Neural progenitor cell (in vitro differentiated cells): ENCODE results near the gene KRT80. TPM values are rescaled to one million over a fixed set of nuclear protein-coding genes. Genes with fewer than 3 reads are reported as not detected.

ENCODE experiments used
- DNase-seq: peaks from one replicate; pipeline ENCODE4 v3.0.0-alpha.2; 2016; ENCODE audit warnings: low spot score
- H2AFZ ChIP-seq: fragments of 200-600 bp; sonication (generic); replicated peaks from 2 replicates; pipeline ENCODE4 v1.6.1; 2016; ENCODE audit warnings: antibody characterized with exemption
- H3F3A ChIP-seq: fragments of 200-600 bp; sonication (generic); 2 replicates; pipeline ENCODE4 v1.6.1; 2016; ENCODE audit warnings: antibody characterized with exemption, low read depth
- H3K27ac ChIP-seq: fragments of 200-600 bp; sonication (generic); 2 replicates; pipeline ENCODE4 v1.5.1; 2016; ENCODE audit warnings: mild to moderate bottlenecking
- H3K27me3 ChIP-seq: fragments of 200-600 bp; sonication (generic); 2 replicates; pipeline ENCODE4 v1.6.1; 2016; ENCODE audit warnings: mild to moderate bottlenecking, moderate library complexity
- H3K36me3 ChIP-seq: fragments of 200-600 bp; sonication (generic); 2 replicates; pipeline ENCODE4 v1.5.1; 2016
- H3K4me1 ChIP-seq: fragments of 200-600 bp; sonication (generic); 2 replicates; pipeline ENCODE4 v1.6.1; 2016; ENCODE audit warnings: mixed run types
- H3K4me2 ChIP-seq: fragments of 200-600 bp; sonication (generic); 2 replicates; pipeline ENCODE4 v1.6.1; 2016
- H3K4me3 ChIP-seq: fragments of 200-600 bp; sonication (generic); 2 replicates; pipeline ENCODE4 v1.5.1; 2016
- H3K79me2 ChIP-seq: fragments of 200-600 bp; sonication (generic); 2 replicates; pipeline ENCODE4 v1.6.1; 2016; ENCODE audit warnings: low read depth
- H3K9ac ChIP-seq: fragments of 200-600 bp; sonication (generic); 2 replicates; pipeline ENCODE4 v1.6.1; 2016
- H3K9me3 ChIP-seq: fragments of 200-600 bp; sonication (generic); 2 replicates; pipeline ENCODE4 v1.5.1; 2016; ENCODE audit warnings: low read depth
- H4K20me1 ChIP-seq: fragments of 200-600 bp; sonication (generic); 2 replicates; pipeline ENCODE4 v1.6.1; 2016; ENCODE audit warnings: low read depth
- H3K27ac Mint-ChIP-seq: 3 replicates; pipeline ENCODE4 v1.8.0; 2021; ENCODE audit warnings: mixed read lengths
- H3K27me3 Mint-ChIP-seq: 2 replicates; pipeline ENCODE4 v1.8.0; 2022; ENCODE audit warnings: low read depth, mild to moderate bottlenecking, inconsistent platforms, moderate library complexity, mixed read lengths; ENCODE audit not compliant: insufficient read depth
- H3K36me3 Mint-ChIP-seq: 3 replicates; pipeline ENCODE4 v1.8.0; 2021; ENCODE audit warnings: mixed read lengths
- H3K4me1 Mint-ChIP-seq: 3 replicates; pipeline ENCODE4 v1.8.0; 2021; ENCODE audit warnings: mixed read lengths
- H3K4me3 Mint-ChIP-seq: 3 replicates; pipeline ENCODE4 v1.8.0; 2021; ENCODE audit warnings: mild to moderate bottlenecking, moderate library complexity, mixed read lengths
- H3K9me3 Mint-ChIP-seq: 3 replicates; pipeline ENCODE4 v1.8.0; 2020; ENCODE audit warnings: mixed read lengths
- CTCF ChIP-seq: fragments of 200-600 bp; sonication (generic); IDR thresholded peaks from 2 replicates; pipeline ENCODE4 v1.5.1; 2017; ENCODE audit warnings: antibody characterized with exemption, mild to moderate bottlenecking
- EZH2 ChIP-seq: fragments of 200-600 bp; sonication (generic); IDR thresholded peaks from 2 replicates; pipeline ENCODE4 v1.6.1; 2017; ENCODE audit warnings: antibody characterized with exemption, mild to moderate bottlenecking, moderate library complexity
- EZH2phosphoT487 ChIP-seq: fragments of 200-600 bp; sonication (generic); IDR thresholded peaks from 2 replicates; pipeline ENCODE4 v1.6.1; 2017; ENCODE audit warnings: antibody characterized with exemption
- total RNA-seq: library from RNA; depleted of rRNA; stranded (reverse); fragments of >200 nt; gene quantifications from 2 replicates; pipeline ENCODE4 v1.2.3, GENCODE V29; 2015; ENCODE audit warnings: low replicate concordance

The KRT80 gene
- total RNA-seq, 1 donor from 2014 or later = not detected

- Histone ChIP-seq H3K4me3 (no peak overlapping the region), H3K9ac (no peak overlapping the region), H3K27ac (no peak overlapping the region), H3K4me2 (no peak overlapping the region), H2AFZ (no peak overlapping the region), H3K9me3 (no peaks in the 10 kb centered on the region), H3K4me1 (peaks cover 12% of the 10 kb centered on the region), H4K20me1 (no peaks in the 10 kb centered on the region), H3K79me2 (no peaks in the 10 kb centered on the region), H3K36me3 (no peaks in the 10 kb centered on the region), H3F3A (peaks cover 6% of the 10 kb centered on the region), H3K27me3 (peaks cover 54% of the 10 kb centered on the region)
- TF ChIP-seq EZH2 (no peak), CTCF (no peak), EZH2phosphoT487 (no peak)
- peaks cover 32% of the 10 kb centered on the region for H3K27me3 Mint-ChIP-seq
- H3K9me3 Mint-ChIP-seq = no peaks in the 10 kb centered on the region
- no peak overlapping the region for H3K4me3 Mint-ChIP-seq
- H3K27ac Mint-ChIP-seq = no peak overlapping the region
- H3K4me1 Mint-ChIP-seq = peaks cover 19% of the 10 kb centered on the region
- H3K36me3 Mint-ChIP-seq = no peaks in the 10 kb centered on the region
- DNase-seq = no peak
These were observed 38.1 kb upstream of the KRT80 start for GRCh38 chr12:52229836-52230343.

GRCh38 chr12:52228931-52229330 lies 37.1 kb upstream of the KRT80 start:
- no peaks in the 10 kb centered on the region for H3K79me2 ChIP-seq
- H3K4me2 ChIP-seq = no peak overlapping the region
- Mint-ChIP-seq H3K4me3 (no peak overlapping the region), H3K9me3 (no peaks in the 10 kb centered on the region), H3K27me3 (peaks cover 29% of the 10 kb centered on the region), H3K27ac (no peak overlapping the region), H3K4me1 (peaks cover 19% of the 10 kb centered on the region), H3K36me3 (no peaks in the 10 kb centered on the region)
- H3K27ac ChIP-seq = no peak overlapping the region
- H2AFZ ChIP-seq = no peak overlapping the region
- H3F3A ChIP-seq = peaks cover 6% of the 10 kb centered on the region
- H3K36me3 ChIP-seq = no peaks in the 10 kb centered on the region
- H3K9me3 ChIP-seq = no peaks in the 10 kb centered on the region
- no peaks in the 10 kb centered on the region for H4K20me1 ChIP-seq
- H3K4me1 ChIP-seq = peaks cover 12% of the 10 kb centered on the region
- H3K9ac ChIP-seq = no peak overlapping the region
- DNase-seq = no peak
- H3K4me3 ChIP-seq = no peak overlapping the region
- H3K27me3 ChIP-seq = peaks cover 44% of the 10 kb centered on the region
- no peak for TF ChIP-seq EZH2
- no peak for TF ChIP-seq EZH2phosphoT487
- TF ChIP-seq CTCF = no peak

GRCh38 chr12:52228366-52228765 lies 36.6 kb upstream of the KRT80 start:
- H3K27me3 ChIP-seq = peaks cover 38% of the 10 kb centered on the region

More at GRCh38 chr12:52228366-52228765, 36.6 kb upstream of the KRT80 start:
- DNase-seq = no peak
- H3K4me3 ChIP-seq = no peak overlapping the region
- H3F3A ChIP-seq = peaks cover under 1% of the 10 kb centered on the region
- no peak overlapping the region for H3K4me2 ChIP-seq
- no peak overlapping the region for H2AFZ ChIP-seq
- no peak overlapping the region for H3K27ac ChIP-seq
- Mint-ChIP-seq H3K4me1 (peaks cover 16% of the 10 kb centered on the region), H3K27me3 (peaks cover 28% of the 10 kb centered on the region), H3K4me3 (no peak overlapping the region), H3K27ac (no peak overlapping the region), H3K9me3 (peaks cover 2% of the 10 kb centered on the region), H3K36me3 (no peaks in the 10 kb centered on the region)
- TF ChIP-seq EZH2 = no peak
- no peak for TF ChIP-seq CTCF
- no peak for TF ChIP-seq EZH2phosphoT487
- H3K36me3 ChIP-seq = no peaks in the 10 kb centered on the region
- peaks cover 9% of the 10 kb centered on the region for H3K4me1 ChIP-seq
- H4K20me1 ChIP-seq = no peaks in the 10 kb centered on the region
- no peak overlapping the region for H3K9ac ChIP-seq
- H3K9me3 ChIP-seq = no peaks in the 10 kb centered on the region
- H3K79me2 ChIP-seq = no peaks in the 10 kb centered on the region
